Stimulated activated naive B cell treated with anti-CD40 and anti-IgM and Interleukin-4, amounts not matched to agents 10 μg/mL and 1 μg/mL and 100 μg/mL, for 72 hours (primary cell): Measurements from ENCODE around the gene LIN52.
A peak's percentile ranks its signal among the peaks of the same experiment; 100 is the strongest.
"Not testable (repeated sequence)": the region's sequence is repeated elsewhere in the genome, so short reads cannot be mapped to it uniquely, and the experiment has no call there.

Experiments
- ATAC-seq, 2 donors: fragments of 150-1000 bp; cut with Tn5 transposase; replicated peaks; 2 replicates each; pipeline ENCODE4 v1.10.0; 2021; ENCODE audit warnings: moderate library complexity in 1 of 2
- DNase-seq: peaks from one replicate; pipeline ENCODE4 v3.0.0; 2021
- H3K27ac Mint-ChIP-seq: one replicate; pipeline ENCODE4 v1.8.0; 2022; ENCODE audit warnings: mild to moderate bottlenecking, mixed read lengths
- H3K27me3 Mint-ChIP-seq, 2 donors: one replicate each; pipeline ENCODE4 v1.8.0; 2022; ENCODE audit warnings: mixed read lengths in 2 of 2
- H3K36me3 Mint-ChIP-seq, 2 donors: one replicate each; pipeline ENCODE4 v1.8.0; 2022; ENCODE audit warnings: mixed read lengths in 2 of 2, mild to moderate bottlenecking in 1 of 2
- H3K4me1 Mint-ChIP-seq, 2 donors: one replicate each; pipeline ENCODE4 v1.8.0; 2022; ENCODE audit warnings: mixed read lengths in 2 of 2, mild to moderate bottlenecking in 1 of 2
- H3K4me3 Mint-ChIP-seq, 2 donors: one replicate each; pipeline ENCODE4 v1.8.0; 2022; ENCODE audit warnings: mild to moderate bottlenecking in 2 of 2, mixed read lengths in 2 of 2, moderate library complexity in 1 of 2
- H3K9me3 Mint-ChIP-seq, 2 donors: one replicate each; pipeline ENCODE4 v1.8.0; 2022; ENCODE audit warnings: mixed read lengths in 2 of 2, mild to moderate bottlenecking in 1 of 2

LIN52 gene

DNA sequence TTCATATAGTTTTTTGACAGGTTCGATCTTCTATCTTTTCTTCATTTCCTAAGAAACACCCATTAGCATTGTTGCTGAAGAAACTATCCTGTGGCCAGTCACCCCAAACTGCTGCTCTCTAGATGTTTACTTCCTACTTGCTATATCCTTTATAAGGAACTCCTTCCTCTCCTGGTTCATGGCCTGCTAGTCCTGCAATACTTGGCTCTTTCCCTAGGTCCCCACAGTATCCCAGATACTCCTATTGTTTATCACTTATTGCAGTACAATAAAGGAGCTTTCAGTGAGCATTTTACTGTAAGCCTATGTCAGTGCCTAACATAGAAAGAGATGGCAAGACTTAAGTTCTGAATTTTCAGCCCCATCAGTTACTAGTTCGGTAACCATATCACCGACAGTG lies 3.3 kb upstream of the LIN52 start:
- ATAC-seq: no peak
- Mint-ChIP-seq H3K9me3 (no peaks in the 10 kb centered on the region), H3K36me3 (peaks cover 0 to 2% of the 10 kb centered on the region in 2 donors), H3K27me3 (no peaks in the 10 kb centered on the region), H3K27ac (no peak overlapping the region), H3K4me1 (peaks cover 13 to 23% of the 10 kb centered on the region in 2 donors), H3K4me3 (no peak overlapping the region)
- DNase-seq: no peak

DNA sequence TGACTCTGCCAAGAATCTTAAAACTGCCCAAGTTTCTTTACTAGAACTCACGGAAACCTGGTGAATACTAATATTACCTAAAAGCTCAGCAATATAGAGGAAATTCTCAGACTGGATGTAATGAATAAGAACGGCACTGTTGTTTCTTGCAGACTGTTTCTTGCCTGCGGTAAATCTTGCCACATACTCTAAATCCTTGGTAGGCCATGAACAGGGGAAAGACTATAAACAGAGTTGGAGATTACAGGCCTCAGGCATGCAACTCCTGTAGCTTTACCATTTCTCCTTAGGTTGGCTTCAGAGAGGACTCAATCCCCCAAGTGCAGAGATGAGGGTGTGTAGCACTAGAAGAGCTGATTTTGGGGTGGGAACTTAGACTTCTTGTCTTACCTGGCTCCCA lies 1.6 kb upstream of the LIN52 start:
- Mint-ChIP-seq H3K4me3 (peak overlapping the region; percentile 99 to 100), H3K9me3 (no peaks in the 10 kb centered on the region), H3K4me1 (peaks cover 14 to 26% of the 10 kb centered on the region in 2 donors), H3K27ac (no peak overlapping the region), H3K36me3 (peaks cover 0 to 2% of the 10 kb centered on the region in 2 donors), H3K27me3 (no peaks in the 10 kb centered on the region)
- ATAC-seq (no peak), DNase-seq (no peak)

DNA sequence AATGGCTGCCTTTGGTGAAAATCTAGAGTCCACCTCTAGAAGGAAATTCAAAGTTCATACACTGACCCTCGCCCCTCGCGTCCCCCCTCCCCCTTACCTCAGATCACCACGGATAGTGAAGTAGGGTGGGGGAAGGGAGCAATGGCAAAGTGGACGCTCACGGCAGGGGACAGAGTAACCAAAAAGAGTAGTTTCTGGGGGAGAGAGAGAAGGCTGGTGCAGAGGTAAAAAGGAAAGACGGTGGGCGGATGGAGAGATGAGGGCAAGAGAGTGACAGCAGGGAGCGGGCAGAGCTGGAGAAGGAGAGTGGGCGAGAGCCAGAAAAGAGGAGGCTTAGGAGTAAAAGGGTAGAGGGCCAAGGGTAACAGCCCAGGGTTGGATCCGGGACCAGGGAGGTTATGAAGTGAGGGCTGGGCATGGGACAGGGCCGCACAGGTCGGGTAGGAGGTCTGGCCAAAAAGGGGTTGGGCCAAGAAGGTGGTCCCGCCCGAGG lies 926 bp upstream of the LIN52 start:
- peaks cover 16 to 33% of the 10 kb centered on the region in 2 donors for H3K4me1 Mint-ChIP-seq
- H3K27me3 Mint-ChIP-seq: no peaks in the 10 kb centered on the region
- peaks cover 3 to 4% of the 10 kb centered on the region in 2 donors for H3K36me3 Mint-ChIP-seq
- no peaks in the 10 kb centered on the region for H3K9me3 Mint-ChIP-seq
- peak overlapping the region; percentile 99 to 100 for H3K4me3 Mint-ChIP-seq
- DNase-seq (no peak), ATAC-seq (peak; percentile 7 to 15)
- peak overlapping the region; percentile 99 for H3K27ac Mint-ChIP-seq

DNA sequence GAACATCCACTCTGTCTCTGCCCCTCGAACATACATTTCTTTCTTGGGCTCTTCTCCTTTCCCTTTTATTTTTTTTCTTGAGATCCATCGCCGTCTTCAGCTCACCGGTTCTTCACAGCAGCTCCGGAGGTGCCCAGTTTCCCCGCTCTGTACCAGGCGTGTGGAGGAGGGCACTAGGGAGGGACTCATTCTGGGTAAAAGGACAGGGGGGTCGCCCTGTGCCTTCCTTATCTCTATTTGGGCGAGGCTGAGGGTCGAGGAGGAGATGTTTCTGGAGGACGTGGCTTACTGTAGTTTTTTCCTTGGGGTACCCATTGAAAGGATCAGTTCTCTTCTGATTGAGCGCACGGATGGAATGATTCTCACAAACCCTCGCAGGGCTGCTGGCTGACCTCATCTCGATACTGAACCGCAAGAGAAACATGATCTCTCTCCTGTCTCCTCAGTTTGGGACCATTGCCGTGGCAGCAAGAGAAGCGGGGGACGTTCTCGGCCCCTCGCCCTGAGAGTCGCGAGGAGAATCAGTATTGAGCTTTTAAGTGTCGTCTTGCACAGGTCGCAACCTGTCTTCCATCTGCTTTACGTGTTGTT lies 386 bp downstream of the LIN52 start:
- Mint-ChIP-seq H3K36me3 (peaks cover 7 to 8% of the 10 kb centered on the region in 2 donors), H3K27me3 (no peaks in the 10 kb centered on the region), H3K9me3 (peaks cover 1 to 4% of the 10 kb centered on the region in 2 donors), H3K4me3 (peak overlapping the region; percentile 99 to 100), H3K27ac (peak overlapping the region; percentile 99), H3K4me1 (peaks cover 20 to 38% of the 10 kb centered on the region in 2 donors)
- ATAC-seq (peak; percentile 4 to 8), DNase-seq (peak; percentile 22)

DNA sequence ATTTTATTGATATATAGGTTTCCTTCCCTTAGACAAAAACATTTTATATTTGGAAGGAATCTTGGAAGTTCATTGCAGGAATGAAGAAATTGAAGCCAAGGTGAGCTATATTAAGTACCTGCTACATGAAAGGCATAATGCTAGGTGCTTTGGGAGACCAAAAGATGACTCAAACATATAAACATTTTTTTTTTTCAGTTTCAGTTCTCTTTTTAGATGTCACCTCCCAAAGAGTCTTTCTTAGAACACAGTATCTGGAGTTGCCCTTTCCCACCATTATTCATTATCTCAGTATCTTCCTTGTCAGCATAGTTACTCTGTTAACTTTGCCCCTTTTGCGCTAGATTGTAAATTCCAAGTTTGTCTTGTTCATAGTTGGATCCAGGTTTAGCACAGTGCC lies 1.1 kb downstream of the LIN52 start:
- ATAC-seq: peak; percentile 21 to 35
- Mint-ChIP-seq H3K36me3 (peaks cover 10 to 11% of the 10 kb centered on the region in 2 donors), H3K27me3 (no peaks in the 10 kb centered on the region), H3K9me3 (peaks cover 1 to 4% of the 10 kb centered on the region in 2 donors), H3K4me1 (peaks cover 20 to 38% of the 10 kb centered on the region in 2 donors), H3K4me3 (peak overlapping the region; percentile 99 to 100), H3K27ac (peak overlapping the region; percentile 99)
- no peak for DNase-seq

DNA sequence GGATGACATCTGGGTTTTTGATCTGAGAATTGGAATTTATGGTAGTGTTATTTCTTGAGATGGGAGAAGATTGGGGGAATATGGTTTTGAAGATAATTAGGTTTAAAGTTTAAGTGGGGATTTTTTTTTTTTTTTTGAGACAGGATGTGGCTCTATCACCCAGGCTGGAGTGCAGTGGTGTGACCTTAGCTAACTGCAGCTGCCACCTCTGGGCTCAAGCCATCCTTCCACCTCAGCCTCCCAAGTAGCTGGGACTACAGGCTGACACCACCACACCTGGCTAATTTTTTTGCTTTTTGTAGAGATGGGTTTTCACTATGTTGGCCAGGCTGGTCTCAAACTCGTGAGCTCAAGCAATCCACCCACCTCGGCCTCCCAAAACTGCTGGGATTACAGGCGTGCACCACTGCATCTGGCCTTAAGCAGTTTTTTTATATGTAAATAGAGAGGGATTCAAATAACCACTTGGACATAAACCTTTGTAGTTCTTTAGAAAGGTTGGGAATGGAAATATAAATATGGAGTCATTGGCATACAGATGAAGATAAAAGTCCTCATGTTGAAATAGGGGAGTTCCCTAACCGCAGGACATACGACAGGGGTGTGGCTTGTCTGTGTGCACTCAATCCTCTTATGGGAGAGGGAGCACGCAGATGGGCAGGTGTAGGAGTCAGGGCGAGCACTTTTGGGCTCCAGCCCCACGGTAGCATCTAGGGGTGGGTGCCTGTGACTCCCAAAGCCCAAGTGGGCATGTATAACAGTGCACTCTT lies 4.7 kb downstream of the LIN52 start:
- Mint-ChIP-seq H3K27me3 (no peaks in the 10 kb centered on the region), H3K4me1 (peaks cover 13 to 32% of the 10 kb centered on the region in 2 donors), H3K36me3 (peaks cover 13 to 15% of the 10 kb centered on the region in 2 donors), H3K4me3 (no peak overlapping the region), H3K9me3 (peaks cover 1 to 4% of the 10 kb centered on the region in 2 donors), H3K27ac (no peak overlapping the region)
- DNase-seq (no peak), ATAC-seq (no peak)

DNA sequence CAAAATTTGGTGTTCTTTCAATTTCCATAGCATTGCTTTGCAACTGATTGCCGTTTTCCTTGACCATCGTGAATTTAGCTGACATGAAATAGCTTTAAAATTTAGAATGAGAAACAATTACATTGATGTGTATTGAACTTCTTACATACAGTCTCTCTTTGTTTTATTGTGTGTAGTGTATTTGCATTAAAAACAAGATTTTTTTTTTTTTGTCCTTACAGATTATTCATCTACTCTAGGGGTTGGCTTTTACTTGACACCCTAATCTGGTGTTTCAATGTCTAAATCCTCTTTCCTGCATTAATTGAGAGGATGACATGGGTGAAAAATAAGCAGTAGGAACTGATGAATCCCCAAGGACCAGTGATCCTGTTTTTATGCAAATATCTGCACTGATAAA lies 20.6 kb downstream of the LIN52 start:
- no peaks in the 10 kb centered on the region for H3K4me1 Mint-ChIP-seq
- no peak for DNase-seq
- peaks cover 15 to 30% of the 10 kb centered on the region in 2 donors for H3K36me3 Mint-ChIP-seq
- ATAC-seq: no peak
- H3K9me3 Mint-ChIP-seq: no peaks in the 10 kb centered on the region
- no peak overlapping the region for H3K27ac Mint-ChIP-seq
- no peaks in the 10 kb centered on the region for H3K27me3 Mint-ChIP-seq
- H3K4me3 Mint-ChIP-seq: no peak overlapping the region

DNA sequence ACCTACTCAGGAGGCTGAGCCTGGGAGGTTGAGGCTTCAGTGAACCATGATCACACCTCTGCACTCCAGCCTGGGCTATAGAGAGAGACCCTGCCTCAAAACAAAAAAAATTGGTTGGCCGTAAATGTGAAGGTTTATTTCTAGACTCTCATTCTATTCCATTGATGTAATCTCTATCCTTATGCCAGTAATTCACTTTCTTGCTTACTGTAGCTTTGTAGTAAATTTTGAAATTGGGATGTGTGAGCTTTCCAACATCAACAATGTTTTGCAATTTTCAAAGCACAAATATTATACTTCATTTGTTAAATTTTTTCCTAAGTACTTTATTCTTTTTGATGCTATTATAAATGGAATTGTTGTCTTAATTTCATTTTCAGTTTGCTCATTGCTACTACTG lies 24.6 kb downstream of the LIN52 start:
- DNase-seq (no peak), ATAC-seq (no peak)
- no peaks in the 10 kb centered on the region for H3K9me3 Mint-ChIP-seq
- no peak overlapping the region for H3K4me3 Mint-ChIP-seq
- no peaks in the 10 kb centered on the region for H3K27me3 Mint-ChIP-seq
- no peak overlapping the region for H3K27ac Mint-ChIP-seq
- H3K36me3 Mint-ChIP-seq: peaks cover 14 to 31% of the 10 kb centered on the region in 2 donors
- no peaks in the 10 kb centered on the region for H3K4me1 Mint-ChIP-seq

DNA sequence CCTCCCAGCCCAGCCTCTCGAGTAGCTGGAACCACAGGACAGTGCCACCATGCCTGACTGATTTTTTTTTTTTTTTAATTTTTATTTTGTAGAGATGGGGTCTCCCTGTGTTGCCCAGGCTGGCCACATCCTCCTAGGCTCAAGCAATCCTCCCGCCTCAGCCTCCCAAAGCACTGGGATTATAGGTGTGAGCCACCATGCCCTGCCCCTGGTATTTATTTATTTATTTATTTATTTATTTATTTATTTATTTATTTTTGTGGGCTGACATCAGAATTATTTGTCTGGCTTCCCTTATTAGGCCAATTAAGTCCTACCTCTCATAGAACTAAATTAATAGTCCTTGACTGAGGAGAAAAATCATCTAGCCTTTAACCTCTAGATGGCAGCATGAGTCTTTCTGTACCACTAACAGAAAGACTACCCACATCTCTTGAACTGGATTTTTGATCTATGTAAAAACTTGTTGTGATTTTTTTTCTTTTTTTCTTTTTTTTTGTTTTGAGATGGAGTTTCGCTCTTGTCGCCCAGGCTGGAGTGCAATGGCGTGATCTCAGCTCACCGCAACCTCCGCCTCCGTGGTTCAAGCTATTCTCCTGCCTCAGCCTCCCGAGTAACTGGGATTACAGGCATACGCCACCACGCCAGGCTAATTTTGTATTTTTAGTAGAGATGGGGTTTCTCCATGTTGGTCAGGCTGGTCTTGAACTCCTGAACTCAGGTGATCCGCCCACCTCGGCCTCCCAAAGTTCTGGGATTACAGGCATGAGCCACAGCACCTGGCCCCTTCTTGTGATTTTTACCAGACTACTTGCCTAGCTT lies 26.9 kb downstream of the LIN52 start:
- not testable (repeated sequence) for H3K27me3 Mint-ChIP-seq, DNase-seq
- ATAC-seq: peak; percentile 80 to 84

DNA sequence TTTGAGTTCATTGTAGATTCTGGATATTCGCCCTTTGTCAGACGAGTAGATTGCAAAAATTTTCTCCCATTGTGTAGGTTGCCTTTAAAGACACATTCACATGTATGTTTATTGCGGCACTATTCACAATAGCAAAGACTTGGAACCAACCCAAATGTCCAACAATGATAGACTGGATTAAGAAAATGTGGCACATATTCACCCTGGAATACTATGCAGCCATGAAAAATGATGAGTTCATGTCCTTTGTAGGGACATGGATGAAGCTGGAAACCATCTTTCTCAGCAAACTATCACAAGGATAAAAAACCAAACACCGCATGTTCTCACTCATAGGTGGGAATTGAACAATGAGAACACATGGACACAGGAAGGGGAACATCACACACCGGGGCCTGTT lies 40.7 kb downstream of the LIN52 start:
- DNase-seq, H3K27ac Mint-ChIP-seq, H3K9me3 Mint-ChIP-seq, H3K27me3 Mint-ChIP-seq, ATAC-seq, H3K4me3 Mint-ChIP-seq, H3K4me1 Mint-ChIP-seq: not testable (repeated sequence)
- peaks cover 7 to 18% of the 10 kb centered on the region in 2 donors for H3K36me3 Mint-ChIP-seq

More for the DNA sequence above, 26.9 kb downstream of the LIN52 start:
- peaks cover 14 to 27% of the 10 kb centered on the region in 2 donors for H3K36me3 Mint-ChIP-seq
- not testable (repeated sequence) for H3K4me3 Mint-ChIP-seq, H3K9me3 Mint-ChIP-seq, H3K4me1 Mint-ChIP-seq, H3K27ac Mint-ChIP-seq

DNA sequence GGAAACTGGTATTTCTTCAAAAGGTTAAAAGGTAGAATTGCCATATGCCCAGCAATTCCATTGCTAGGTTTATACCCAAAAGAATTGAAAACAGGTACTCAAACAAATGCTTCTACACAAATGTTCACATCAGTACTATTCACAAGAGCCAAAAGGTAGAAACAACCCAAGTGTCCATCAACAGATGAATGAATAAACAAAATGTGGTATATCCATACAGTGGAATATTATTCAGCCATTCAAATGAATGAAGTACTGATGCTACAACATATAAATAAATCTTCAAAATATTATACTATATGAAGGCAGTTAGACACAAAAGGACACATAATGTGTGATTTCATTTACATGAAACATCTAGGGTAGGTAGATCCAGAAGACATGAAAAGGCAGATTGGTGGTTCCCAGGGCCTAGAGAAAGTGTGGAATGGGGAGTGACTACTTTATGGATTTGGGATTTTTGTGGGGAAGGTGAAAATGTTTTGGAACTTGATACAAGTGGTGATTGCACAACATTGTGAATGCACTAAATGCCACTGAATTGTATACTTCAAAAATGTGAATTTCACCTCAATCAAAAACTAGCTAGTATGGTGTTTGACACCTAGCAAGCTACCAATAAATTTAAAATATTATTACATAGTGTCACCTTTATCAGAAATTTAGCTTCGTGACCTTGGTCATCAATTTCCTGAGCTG lies 41.7 kb downstream of the LIN52 start:
- Mint-ChIP-seq H3K4me1 (no peaks in the 10 kb centered on the region), H3K9me3 (no peaks in the 10 kb centered on the region), H3K36me3 (peaks cover 7 to 13% of the 10 kb centered on the region in 2 donors), H3K27ac (no peak overlapping the region), H3K27me3 (no peaks in the 10 kb centered on the region), H3K4me3 (no peak overlapping the region)
- DNase-seq: no peak
- no peak for ATAC-seq

DNA sequence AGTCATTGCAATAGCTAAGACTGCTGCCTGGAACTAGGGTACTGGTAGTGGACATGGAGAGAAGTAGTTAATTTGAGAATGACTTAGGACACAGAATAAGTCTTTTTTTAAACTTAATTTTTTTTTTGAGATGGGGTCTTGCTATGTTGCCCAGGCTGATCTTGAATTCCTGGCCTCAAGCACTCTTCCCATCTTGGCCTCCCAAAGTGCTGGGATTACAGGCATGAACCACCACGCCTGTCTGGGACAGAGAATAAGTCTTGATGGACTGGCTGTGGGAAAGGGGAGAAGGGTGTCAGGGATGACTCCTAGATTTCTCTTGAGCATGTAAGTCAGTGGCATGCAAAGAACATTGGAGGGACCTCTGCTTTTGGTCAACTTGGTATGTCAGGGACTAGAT lies 42.9 kb downstream of the LIN52 start:
- Mint-ChIP-seq H3K4me3 (no peak overlapping the region), H3K4me1 (no peaks in the 10 kb centered on the region), H3K27ac (no peak overlapping the region), H3K9me3 (no peaks in the 10 kb centered on the region), H3K27me3 (no peaks in the 10 kb centered on the region), H3K36me3 (peaks cover 7 to 13% of the 10 kb centered on the region in 2 donors)
- DNase-seq (no peak), ATAC-seq (no peak)

DNA sequence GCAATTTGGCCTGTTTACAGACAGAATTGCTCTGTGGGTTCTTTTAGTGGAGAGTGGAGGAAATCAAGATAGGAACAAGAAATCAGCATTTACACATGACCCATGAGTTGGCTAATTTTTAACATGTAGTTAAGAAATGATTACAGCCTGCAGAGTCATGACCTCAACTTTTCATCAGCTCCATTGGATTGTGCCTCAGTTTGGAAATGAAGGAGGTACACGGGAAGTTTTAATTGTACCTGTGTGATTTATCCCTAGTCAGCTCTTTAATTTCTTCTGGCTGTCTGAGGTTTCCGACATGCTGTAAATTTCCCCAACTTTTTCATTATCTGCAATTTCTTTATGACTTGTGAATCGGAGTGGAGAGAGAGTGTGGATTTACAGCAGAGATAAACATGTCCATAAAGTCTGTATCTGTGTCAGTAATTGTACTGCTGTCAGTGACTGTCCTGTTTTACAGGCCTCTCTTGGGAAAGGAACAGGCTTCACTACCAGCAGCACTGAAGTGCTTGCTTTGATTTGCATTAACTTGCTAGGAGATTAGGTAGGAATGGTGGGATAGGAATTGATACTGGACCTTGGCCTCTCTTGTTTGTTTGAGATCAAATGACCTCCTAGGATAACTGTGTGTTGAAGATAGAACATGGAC lies 49.2 kb downstream of the LIN52 start:
- Mint-ChIP-seq H3K4me3 (no peak overlapping the region), H3K4me1 (peaks cover 13 to 20% of the 10 kb centered on the region in 2 donors), H3K27me3 (no peaks in the 10 kb centered on the region), H3K36me3 (peaks cover 7 to 15% of the 10 kb centered on the region in 2 donors), H3K27ac (peak overlapping the region; percentile 48), H3K9me3 (no peaks in the 10 kb centered on the region)
- ATAC-seq (no peak), DNase-seq (no peak)
